ENCODE data around the gene NRG3.

Gene NRG3

DNA sequence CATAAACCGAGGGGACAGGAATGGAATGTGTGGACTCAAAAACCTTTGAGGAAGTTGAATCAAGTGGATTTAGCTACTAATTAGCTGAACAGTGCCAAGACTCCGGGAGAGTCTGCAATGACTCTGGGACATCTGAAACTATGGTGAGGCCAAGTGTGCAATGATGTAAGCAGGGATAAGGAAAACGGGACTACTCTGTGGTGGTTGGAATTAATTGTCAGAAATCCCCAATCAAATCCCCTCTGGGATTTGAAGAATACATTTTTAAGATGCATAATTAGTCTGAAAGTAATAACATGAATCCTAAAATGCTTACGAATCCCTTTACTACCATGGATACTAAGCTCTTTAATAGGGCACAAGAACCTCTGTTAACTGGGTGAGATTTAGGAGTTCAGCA lies 602.8 kb downstream of the NRG3 start:
- H3K9ac ChIP-seq = no peak overlapping the region
- H3K4me2 ChIP-seq (ENCODE audit: low read length) = no peak overlapping the region
- no peaks in the 10 kb centered on the region for H3K4me1 ChIP-seq
- H3K79me2 ChIP-seq = no peaks in the 10 kb centered on the region
- TF ChIP-seq, protein P1, sequence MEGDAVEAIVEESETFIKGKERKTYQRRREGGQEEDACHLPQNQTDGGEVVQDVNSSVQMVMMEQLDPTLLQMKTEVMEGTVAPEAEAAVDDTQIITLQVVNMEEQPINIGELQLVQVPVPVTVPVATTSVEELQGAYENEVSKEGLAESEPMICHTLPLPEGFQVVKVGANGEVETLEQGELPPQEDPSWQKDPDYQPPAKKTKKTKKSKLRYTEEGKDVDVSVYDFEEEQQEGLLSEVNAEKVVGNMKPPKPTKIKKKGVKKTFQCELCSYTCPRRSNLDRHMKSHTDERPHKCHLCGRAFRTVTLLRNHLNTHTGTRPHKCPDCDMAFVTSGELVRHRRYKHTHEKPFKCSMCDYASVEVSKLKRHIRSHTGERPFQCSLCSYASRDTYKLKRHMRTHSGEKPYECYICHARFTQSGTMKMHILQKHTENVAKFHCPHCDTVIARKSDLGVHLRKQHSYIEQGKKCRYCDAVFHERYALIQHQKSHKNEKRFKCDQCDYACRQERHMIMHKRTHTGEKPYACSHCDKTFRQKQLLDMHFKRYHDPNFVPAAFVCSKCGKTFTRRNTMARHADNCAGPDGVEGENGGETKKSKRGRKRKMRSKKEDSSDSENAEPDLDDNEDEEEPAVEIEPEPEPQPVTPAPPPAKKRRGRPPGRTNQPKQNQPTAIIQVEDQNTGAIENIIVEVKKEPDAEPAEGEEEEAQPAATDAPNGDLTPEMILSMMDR (IDR thresholded peaks at IDR 0.05) = no peak
- H3K27ac ChIP-seq = no peak overlapping the region
- H3K27me3 ChIP-seq (ENCODE audit: control insufficient read depth, insufficient read depth, low read length) = no peaks in the 10 kb centered on the region
- H3K4me3 ChIP-seq (ENCODE audit: low read depth, low read length) = no peak overlapping the region
- no peak overlapping the region for H2AFZ ChIP-seq
- no peaks in the 10 kb centered on the region for H3K36me3 ChIP-seq (ENCODE audit: control insufficient read depth, insufficient read depth, low read length)
- no peaks in the 10 kb centered on the region for H3K9me3 ChIP-seq (ENCODE audit: control insufficient read depth, low read length)

DNA sequence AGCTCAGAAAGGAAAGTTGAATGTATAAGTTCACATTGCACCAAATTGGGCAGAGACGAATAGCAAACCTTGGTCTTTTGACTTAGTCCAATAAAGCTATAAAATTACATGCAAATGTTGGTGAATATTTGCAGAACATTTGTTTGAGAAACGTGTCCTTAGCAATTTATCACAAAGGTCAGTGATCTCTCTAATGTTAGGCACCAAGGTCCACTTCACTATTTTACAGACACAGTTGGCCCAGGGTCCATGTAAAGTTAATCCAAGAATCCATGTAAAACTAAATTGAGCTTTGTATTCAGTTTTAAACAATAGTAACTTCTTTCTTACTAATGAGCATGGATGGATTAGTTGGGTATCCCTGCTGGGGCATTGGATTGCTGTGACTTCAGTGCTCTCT lies 617.7 kb downstream of the NRG3 start:
- Histone ChIP-seq H3K4me3 (ENCODE audit: low read depth, low read length) (no peak overlapping the region), H3K36me3 (ENCODE audit: control insufficient read depth, insufficient read depth, low read length) (no peaks in the 10 kb centered on the region), H3K9ac (no peak overlapping the region), H3K79me2 (no peaks in the 10 kb centered on the region), H3K4me2 (ENCODE audit: low read length) (no peak overlapping the region), H3K9me3 (ENCODE audit: control insufficient read depth, low read length) (no peaks in the 10 kb centered on the region), H3K27me3 (ENCODE audit: control insufficient read depth, insufficient read depth, low read length) (no peaks in the 10 kb centered on the region), H3K4me1 (no peaks in the 10 kb centered on the region), H3K27ac (no peak overlapping the region), H2AFZ (no peak overlapping the region)
- TF ChIP-seq, protein P1 (IDR thresholded peaks at IDR 0.05) = no peak

DNA sequence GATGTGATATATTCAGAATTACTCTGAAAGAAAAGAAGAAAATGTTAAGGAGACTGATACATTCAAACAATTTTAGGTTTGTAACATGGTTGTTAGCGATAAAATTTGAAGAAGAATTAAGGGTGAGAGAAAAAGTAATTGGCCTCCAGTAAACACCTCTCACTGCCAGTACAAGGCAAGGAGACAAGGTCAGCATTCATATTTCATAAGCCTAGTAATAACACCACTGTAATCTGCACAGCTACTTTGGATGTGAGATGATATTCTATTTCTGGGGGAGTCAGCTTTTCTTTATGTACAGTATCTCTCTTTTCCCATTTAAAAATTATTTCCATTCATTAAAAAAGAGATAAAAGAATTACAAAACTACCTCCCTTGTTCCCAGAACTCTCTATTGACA lies 621.1 kb downstream of the NRG3 start:
- H3K27me3 ChIP-seq (ENCODE audit: control insufficient read depth, insufficient read depth, low read length) = no peaks in the 10 kb centered on the region
- H3K27ac ChIP-seq = no peak overlapping the region

DNA sequence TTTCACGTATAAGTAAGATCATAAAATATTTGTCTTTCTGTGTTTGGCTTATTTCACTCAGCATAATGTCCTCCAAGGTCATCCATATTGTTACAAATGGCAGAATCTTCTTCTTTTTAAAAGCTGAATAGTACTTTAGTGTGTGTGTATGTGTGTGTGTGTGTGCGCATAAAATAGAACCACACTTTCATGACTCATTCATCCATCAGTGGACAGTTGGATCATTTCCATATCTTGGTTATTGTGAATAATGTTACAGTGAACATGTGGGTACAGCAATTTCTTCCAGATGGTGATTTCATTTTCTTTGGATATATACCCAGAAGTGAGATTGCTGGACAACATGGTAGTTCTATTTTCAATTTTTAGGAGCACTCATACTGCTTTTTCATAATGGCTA lies 622.4 kb downstream of the NRG3 start:
- Histone ChIP-seq H3K9me3 (ENCODE audit: control insufficient read depth, low read length) (no peaks in the 10 kb centered on the region), H3K36me3 (ENCODE audit: control insufficient read depth, insufficient read depth, low read length) (no peaks in the 10 kb centered on the region), H3K27ac (no peak overlapping the region), H3K9ac (no peak overlapping the region), H3K4me1 (no peaks in the 10 kb centered on the region), H3K4me2 (ENCODE audit: low read length) (no peak overlapping the region), H3K79me2 (no peaks in the 10 kb centered on the region), H3K27me3 (ENCODE audit: control insufficient read depth, insufficient read depth, low read length) (no peaks in the 10 kb centered on the region), H3K4me3 (ENCODE audit: low read depth, low read length) (no peak overlapping the region), H2AFZ (no peak overlapping the region)
- TF ChIP-seq, protein P1 (IDR thresholded peaks at IDR 0.05) = no peak

More for the DNA sequence above, 621.1 kb downstream of the NRG3 start:
- no peaks in the 10 kb centered on the region for H3K36me3 ChIP-seq (ENCODE audit: control insufficient read depth, insufficient read depth, low read length)
- no peak overlapping the region for H3K9ac ChIP-seq
- H3K4me2 ChIP-seq (ENCODE audit: low read length) = no peak overlapping the region
- H3K4me1 ChIP-seq = no peaks in the 10 kb centered on the region
- H2AFZ ChIP-seq = no peak overlapping the region
- TF ChIP-seq, protein P1 (IDR thresholded peaks at IDR 0.05) = no peak
- no peaks in the 10 kb centered on the region for H3K9me3 ChIP-seq (ENCODE audit: control insufficient read depth, low read length)
- no peak overlapping the region for H3K4me3 ChIP-seq (ENCODE audit: low read depth, low read length)
- H3K79me2 ChIP-seq = no peaks in the 10 kb centered on the region

DNA sequence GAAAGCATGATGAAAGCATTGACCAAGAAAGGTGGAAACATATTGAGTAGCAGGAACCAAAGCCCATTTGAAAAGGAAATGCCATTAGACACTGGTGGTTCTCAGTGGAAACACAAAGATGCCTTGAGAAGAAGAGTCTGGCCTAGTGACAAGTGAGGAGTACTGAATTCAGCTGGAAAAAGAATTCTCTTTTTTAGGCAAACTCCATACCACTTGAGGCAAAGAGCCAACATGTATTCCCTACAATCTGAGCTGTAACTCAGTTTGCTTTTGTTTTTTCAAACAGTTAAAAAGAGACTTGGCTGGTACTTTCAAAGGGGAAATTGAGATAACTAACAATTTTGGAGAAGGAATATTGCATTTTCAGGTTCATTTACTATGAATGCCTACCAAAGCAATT lies 624.0 kb downstream of the NRG3 start:
- Histone ChIP-seq H3K9me3 (ENCODE audit: control insufficient read depth, low read length) (no peaks in the 10 kb centered on the region), H3K79me2 (no peaks in the 10 kb centered on the region), H3K27ac (no peak overlapping the region), H3K4me3 (ENCODE audit: low read depth, low read length) (no peak overlapping the region), H3K36me3 (ENCODE audit: control insufficient read depth, insufficient read depth, low read length) (no peaks in the 10 kb centered on the region), H3K27me3 (ENCODE audit: control insufficient read depth, insufficient read depth, low read length) (no peaks in the 10 kb centered on the region), H3K4me1 (no peaks in the 10 kb centered on the region), H3K9ac (no peak overlapping the region), H2AFZ (no peak overlapping the region), H3K4me2 (ENCODE audit: low read length) (no peak overlapping the region)
- TF ChIP-seq, protein P1 (IDR thresholded peaks at IDR 0.05) = no peak

All from parathyroid adenoma (tissue), 2 donors.